ENCODE measurements around the gene KCNH8.

Gene KCNH8

DNA sequence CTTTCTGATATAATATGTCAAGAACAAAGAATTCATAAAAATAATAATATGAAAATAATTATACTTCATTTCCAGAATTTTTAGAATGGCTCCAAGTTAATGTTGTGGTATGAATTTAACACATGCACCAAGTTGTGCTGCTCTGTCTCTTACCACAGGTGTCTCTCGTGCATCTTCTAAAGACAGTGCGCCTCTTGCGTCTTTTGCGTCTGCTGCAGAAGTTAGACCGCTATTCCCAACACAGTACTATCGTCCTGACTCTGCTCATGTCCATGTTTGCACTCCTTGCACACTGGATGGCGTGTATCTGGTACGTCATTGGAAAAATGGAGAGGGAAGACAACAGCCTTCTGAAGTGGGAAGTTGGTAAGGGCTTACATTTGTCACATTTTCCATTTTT, 246.6 kb downstream of the KCNH8 start:
- no peak for DNase-seq

DNA sequence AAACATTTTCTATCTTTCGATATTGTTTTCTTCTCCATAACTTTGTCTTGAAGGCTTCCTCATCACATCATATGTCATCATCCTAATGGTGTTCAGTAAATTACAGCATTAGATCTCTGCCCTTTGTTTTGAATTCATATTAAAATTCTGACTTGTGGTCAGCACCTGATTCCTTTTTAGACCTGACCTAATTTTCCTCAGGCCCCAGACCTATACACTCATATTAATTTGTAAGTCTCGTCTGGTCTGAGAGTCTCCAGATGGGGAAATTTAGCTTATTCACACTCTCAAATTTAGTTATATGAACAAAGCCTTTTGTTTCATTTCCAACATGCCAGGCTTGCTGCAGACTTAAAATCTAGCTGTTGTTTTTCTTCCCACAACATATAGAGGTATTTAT, 248.4 kb downstream of the KCNH8 start:
- no peak for DNase-seq

DNA sequence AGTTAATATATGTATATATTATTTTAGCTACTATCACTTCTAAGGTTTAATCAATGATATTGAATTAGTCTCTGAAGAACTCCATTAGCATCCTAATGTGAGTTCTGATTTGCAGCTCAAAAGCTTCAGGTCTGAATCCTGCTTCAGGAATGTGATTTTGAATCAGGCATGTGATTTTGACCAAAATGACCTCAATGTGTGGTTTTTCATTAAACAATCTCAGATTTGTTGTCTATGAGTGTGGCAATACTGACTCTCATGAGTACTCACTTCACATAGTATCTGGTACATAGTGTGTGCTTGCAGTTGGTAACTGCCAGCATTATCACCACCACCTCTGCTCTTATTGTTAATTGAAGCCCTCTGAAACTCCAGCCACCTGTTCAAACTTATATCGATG, 251.0 kb downstream of the KCNH8 start:
- DNase-seq = no peak

GRCh38 chr3:19399836-19400235, 251.5 kb downstream of the KCNH8 start:
- DNase-seq = no peak

DNA sequence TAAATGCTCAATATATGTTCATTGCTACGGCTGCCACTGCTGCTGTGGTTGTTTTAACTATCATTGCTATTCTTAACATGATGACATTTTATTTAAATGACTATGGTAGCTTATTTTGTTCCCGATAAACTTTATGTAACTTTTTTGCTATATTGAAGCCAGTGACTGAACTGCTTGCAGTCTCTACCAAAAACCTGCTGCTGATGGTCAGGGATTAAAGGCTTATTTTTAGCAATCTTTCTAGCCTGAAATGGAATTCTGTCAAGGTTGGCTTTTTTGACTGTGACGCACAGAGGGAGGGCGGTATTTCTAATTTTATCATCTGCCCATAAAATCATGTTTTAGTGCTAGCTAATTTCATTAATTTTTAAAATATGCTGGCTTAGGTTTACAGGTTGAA, 271.8 kb downstream of the KCNH8 start:
- DNase-seq = no peak

- DNase-seq = no peak
Measured at GRCh38 chr3:19425825-19426224, 277.5 kb downstream of the KCNH8 start.

DNA sequence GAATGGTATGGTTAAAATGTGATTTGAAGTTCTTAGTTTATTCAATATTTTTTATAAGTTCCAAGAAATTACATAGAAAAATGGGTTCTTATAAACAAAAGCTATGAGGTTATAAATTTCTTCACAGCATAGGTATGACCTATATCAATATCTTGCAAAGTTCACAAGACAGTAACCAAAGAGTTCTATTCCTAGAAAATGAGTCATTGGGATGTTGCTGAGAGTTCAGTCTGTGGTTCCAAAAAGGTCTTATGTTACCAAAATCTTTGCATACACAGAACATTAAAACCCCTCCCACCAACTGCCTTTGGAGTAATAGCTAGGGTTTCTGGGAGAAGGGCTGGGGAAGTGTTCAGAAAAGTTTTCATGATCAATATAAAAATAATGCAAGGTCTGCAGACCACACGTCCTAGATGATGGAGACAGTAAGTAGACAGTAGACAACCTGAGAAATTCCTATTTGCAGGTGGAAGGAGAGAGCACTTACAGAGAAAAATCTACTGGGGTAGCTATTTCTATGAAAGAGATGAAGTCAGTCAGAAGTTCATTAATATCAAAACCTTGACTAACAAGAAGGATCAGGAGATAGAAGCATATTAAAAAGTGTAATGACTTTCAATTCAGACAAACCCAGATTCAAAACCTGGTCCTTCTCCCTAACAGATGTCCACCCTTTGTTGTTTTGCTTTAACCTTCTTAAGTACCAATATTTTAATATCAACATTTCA, 279.3 kb downstream of the KCNH8 start:
- DNase-seq = no peak

DNA sequence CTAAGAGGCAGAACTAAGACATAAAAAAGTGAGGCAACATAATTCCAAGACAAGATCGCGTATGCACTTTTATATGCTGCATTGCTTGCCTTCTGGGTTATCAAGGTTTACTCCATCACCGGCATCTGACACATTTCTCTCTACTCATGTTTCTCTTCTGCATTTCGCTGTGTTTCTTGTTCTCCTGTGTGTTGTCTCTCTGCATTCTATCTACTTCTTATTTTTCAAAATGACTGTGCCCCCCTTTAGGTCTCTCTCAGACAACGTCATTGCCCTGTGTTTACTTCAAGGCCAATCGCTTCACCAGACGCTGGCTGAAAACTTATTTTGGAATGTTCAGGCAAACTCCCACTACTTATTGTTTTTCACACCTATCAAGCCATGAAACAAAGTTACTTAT, 280.4 kb downstream of the KCNH8 start:
- no peak for DNase-seq

DNA sequence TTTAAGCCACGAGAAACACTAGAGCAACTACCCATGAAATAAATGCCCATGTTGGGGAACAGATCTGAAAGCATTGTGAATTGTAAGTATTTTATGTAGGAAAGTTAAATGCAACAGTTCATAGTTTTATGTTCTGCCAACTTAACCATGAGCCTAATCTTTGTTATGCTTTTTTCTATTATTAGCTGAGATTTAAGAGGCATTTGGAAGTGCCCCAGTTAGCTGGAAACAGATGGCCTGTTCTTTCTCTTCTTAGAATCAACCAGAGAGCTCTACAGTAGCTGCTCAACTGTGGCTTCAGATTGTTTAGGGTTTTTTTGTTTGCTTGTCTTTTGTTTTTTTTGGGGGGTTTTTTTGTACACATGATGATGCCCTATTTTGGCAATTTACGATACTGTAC, 284.4 kb downstream of the KCNH8 start:
- no peak for DNase-seq

GRCh38 chr3:19436746-19437145, 288.4 kb downstream of the KCNH8 start:
- DNase-seq = no peak

DNA sequence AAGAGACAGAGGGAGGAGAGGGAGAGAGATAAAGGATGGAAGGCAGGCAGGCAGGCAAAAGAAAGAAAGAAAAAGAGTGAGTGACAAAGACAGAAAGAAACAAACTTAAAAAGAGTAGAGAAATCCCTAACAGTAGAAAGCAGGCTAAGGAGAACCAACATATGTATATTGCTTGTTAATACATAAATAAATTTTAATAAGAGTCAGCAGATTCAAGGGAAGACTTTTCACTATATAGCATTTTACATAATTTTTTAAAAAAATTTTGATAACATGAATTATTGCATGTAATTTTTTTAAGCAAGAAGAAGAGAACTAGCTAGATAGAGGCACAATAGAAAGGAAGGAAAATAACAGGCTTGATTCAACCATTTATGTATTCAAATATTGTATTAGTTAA, 291.6 kb downstream of the KCNH8 start:
- no peak for DNase-seq

GRCh38 chr3:19446138-19446537, 297.8 kb downstream of the KCNH8 start:
- no peak for DNase-seq

- no peak for DNase-seq
Measured at GRCh38 chr3:19446687-19447086, 298.4 kb downstream of the KCNH8 start.

DNA sequence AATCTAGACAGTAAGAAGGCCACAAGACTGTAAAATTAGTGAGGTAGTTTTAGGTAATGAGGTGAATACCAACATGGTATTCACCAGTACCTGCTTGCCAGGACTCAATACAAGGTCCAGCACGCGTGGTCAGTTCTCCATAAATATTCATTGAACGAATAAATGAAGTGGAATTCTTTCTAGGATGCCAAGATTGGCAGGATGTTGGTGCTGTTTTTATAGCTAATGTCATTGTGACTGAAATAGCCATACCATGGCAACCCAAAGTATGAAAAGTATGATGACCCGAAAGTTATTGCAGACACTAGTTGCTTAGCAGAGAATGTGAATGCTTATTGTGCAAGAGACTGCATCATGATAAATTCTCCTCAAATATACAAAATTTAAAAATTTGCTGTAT, 307.2 kb downstream of the KCNH8 start:
- no peak for DNase-seq

- no peak for DNase-seq
Measured at GRCh38 chr3:19456738-19457137, 308.4 kb downstream of the KCNH8 start.

DNA sequence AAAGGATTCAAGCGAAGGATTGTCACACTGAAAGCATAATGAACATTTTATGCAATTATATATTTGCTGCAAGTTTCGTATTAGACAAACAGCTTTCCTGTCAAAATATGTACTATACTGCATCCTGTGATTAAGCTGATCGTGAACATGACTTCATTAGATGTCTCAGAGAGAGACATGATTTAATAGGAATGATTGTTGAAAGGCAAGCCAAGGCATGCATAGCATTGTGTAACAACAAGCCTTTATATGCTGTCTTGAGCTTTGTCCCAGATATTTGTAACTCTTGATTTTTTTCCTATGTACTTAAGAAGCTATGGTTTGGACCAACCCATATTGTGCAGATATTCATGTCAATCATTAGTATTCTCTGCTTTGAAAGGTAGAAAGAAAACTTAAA, 309.1 kb downstream of the KCNH8 start:
- no peak for DNase-seq

DNA sequence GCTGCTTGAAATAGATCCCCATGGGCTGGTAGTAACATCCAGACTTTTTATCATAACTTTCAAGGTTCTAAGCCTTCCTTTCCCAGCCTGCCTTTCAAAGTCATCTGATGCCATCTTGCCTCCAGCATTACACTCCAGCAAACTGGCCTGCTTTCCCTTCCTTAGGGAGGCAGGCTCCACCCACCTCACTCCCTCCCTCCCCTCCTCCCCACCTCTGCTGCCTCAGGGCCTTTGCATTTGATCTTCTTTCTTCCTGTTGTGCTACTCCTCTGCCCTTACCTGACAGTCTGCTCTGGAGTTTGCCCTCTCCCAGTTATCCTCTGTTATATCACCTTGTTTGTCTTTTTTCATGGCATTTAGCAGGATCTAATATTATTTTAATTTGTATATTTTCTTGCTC, 319.5 kb downstream of the KCNH8 start:
- DNase-seq = no peak

DNA sequence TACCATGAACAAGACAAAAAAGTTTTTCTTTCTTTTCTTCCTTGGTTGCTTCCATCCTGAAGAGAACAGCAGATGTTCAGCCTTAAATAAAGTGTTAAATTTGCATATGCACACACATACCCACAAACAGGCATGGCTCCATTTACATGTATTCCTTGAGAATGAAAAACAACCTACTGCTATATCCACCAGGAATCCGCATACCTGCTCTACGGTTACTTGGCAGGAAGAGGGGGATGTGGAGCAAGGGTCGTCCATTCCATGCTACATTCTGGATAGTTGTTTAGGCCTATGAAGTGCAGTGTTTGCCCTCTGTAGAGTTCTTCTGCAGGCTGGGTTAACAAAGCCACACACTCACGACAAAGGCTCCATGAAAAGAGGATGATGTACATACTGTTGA, 322.8 kb downstream of the KCNH8 start:
- no peak for DNase-seq

GRCh38 chr3:19473971-19474580, 325.8 kb downstream of the KCNH8 start:
- DNase-seq = no peak

- no peak for DNase-seq
Measured at GRCh38 chr3:19476281-19476680, 328.0 kb downstream of the KCNH8 start.

DNA sequence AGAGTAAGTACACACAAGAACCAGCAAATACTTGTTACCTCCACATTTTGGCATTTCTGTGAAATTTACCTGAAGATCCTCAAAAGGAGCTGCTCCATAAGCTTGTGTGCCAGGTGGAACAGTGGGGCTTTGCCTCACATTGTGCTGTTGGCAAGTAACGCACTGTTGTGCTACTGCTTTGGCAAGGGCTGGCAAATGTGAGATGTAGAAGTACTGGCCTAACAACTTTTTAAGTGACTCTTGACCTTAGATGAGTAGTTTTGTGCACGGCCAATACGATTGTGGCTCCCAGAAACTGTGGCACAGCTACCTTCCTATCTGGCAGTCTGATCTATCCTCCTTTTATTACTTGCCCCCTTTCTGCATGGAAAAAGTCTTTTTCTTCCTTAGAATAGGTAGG, 337.0 kb downstream of the KCNH8 start:
- no peak for DNase-seq

DNA sequence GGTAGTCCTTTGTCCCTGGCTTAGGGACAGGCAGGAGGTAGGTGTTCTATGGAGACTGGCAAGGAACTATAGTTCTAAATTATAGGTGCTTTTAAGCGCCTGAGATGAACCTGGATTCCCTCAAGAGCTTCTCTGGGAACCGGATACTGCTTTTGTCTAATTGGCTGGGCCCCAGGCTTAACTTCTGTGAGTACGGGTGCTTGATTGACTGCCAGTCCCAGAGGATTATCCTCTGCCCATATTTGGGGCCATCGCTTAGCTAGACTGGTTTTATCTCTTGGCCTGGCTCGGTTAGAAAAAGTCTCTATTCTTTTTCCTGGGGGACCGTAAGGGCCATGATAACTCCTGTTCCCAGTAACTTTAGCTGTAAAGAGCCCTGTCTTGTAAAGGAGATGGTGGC, 339.1 kb downstream of the KCNH8 start:
- no peak for DNase-seq

DNA sequence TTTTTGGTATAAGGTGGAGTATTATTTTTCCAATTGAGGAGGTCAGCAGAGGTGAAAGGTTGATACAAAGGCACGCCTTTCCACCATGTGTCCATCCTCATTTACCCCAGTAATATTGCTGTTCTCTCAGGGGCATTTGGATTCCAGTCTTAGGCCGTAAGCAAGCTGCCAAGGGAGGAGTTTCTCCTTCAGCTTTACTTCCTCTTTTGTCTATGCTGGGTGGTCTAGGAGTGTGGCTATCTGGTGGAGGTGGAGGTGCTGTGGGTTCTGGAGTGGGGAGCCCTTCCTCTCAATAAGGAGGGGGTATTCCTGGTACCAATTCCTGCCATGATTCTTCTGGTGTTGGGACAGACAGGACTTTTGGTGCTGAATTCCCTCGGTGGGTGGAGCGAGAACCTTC, 340.6 kb downstream of the KCNH8 start:
- DNase-seq = no peak

DNA sequence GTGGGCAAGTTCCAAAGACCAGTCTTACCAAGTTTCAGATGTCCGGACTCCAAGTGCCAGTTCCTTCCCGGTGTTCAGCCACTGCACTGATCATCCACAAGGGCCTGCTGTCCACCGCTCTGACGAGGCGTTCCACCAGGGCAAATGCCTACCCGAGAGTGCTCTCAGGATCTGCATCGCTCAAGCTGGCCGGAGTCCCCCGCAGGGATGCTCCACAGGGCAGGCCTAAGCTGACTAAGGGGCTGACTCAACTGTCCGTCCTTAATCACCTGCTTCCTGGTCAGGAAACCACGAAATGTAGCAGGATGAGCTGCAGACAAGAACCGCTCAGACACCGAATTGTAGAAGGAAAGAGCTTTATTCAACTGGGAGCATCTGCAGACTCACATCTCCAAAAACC, 341.6 kb downstream of the KCNH8 start:
- DNase-seq = no peak

GRCh38 chr3:19506171-19506570, 357.9 kb downstream of the KCNH8 start:
- no peak for DNase-seq

Measured in effector CD4-positive, alpha-beta T cell (primary cell).